Measurements from ENCODE around the gene GUF1. TPM values are rescaled to one million over a fixed set of nuclear protein-coding genes. Genes with fewer than 3 reads are reported as not detected.

The GUF1 gene
- total RNA-seq, 1 donor from 2014 or later = 22.4 TPM

DNA sequence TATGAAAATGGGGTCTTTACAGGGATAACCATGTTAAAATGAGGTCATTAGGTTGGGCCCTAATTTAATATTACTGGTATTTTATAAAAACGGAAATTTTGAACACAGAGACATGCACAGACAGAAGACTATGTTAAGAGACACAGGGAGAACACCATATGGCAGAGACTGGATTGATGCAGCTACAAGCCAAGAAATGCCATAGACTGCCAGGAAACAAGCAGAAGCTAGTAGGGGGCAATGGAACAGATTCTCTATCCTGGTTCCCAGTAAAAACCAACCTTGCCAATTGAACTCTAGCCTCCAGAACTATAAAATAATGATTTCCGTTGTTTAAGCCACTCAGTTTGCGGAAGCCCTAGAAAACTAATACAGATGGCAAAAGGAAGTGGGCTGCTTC is 6.6 kb upstream of the GUF1 start:
- TF ChIP-seq CTCF (IDR thresholded peaks at IDR 0.05; ENCODE audit: borderline replicate concordance) = no peak
- Histone ChIP-seq H3K4me3 (no peak overlapping the region), H3K9me3 (replicated peaks) (no peaks in the 10 kb centered on the region), H3K27me3 (ENCODE audit: low read depth) (no peaks in the 10 kb centered on the region), H3K27ac (replicated peaks) (no peak overlapping the region), H3K36me3 (no peaks in the 10 kb centered on the region), H3K4me1 (no peaks in the 10 kb centered on the region)
- DNase-seq = no peak
- intact Hi-C loops (cut with micrococcal nuclease) = no loop called here

- no peak for DNase-seq
- Histone ChIP-seq H3K27me3 (ENCODE audit: low read depth) (no peaks in the 10 kb centered on the region), H3K4me1 (peaks cover 22% of the 10 kb centered on the region), H3K4me3 (no peak overlapping the region), H3K27ac (replicated peaks) (no peak overlapping the region), H3K36me3 (no peaks in the 10 kb centered on the region), H3K9me3 (replicated peaks) (no peaks in the 10 kb centered on the region)
- no peak for TF ChIP-seq CTCF (IDR thresholded peaks at IDR 0.05; ENCODE audit: borderline replicate concordance)
- intact Hi-C loops (cut with micrococcal nuclease) = no loop called here
Measured at GRCh38 chr4:44674471-44674870, 3.7 kb upstream of the GUF1 start.

DNA sequence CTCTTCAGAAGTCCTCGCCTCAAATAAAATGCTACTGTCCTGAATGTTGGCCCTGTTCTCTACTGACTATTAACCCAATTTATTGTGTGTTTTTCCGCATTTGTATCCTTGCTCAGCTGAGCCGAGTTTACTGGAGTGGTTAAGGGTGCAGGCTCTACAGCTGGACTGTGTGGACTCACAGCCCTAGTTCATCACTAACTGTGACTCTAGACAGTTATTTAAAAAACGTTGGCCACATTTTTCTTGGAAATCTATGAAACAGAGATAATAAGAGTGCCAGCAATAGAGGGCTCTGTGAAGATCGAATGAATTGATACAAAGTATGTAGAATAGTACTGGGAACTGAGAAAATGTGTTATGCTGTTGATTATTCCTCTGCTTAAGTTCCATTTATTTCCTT is 2.9 kb upstream of the GUF1 start:
- no peak for TF ChIP-seq CTCF (IDR thresholded peaks at IDR 0.05; ENCODE audit: borderline replicate concordance)
- DNase-seq = no peak
- intact Hi-C loops (cut with micrococcal nuclease) = no loop called here
- Histone ChIP-seq H3K4me3 (no peak overlapping the region), H3K27me3 (ENCODE audit: low read depth) (no peaks in the 10 kb centered on the region), H3K27ac (replicated peaks) (no peak overlapping the region), H3K36me3 (no peaks in the 10 kb centered on the region), H3K4me1 (peaks cover 31% of the 10 kb centered on the region), H3K9me3 (replicated peaks) (no peaks in the 10 kb centered on the region)

DNA sequence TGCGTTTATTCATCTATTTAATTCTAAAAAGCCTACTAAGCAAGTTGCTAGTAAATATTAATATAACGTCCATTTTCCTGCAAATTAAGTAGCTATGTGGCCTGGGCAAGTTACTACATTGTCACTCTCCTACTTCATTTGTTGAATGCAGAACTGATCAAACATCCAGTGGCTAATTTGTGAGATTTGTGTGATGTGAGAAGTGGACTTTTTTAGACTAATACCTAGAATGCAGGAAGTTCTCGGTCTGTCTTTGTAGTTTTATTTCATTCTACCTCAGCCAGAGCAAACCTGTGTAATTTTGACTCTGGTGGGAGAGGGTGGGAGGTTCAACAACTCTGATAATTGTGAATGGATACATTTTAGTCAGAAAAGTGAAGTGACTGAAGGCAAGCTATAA is 840 bp downstream of the GUF1 start:
- Histone ChIP-seq H3K9me3 (replicated peaks) (no peaks in the 10 kb centered on the region), H3K4me3 (peak overlapping the region; percentile 88), H3K4me1 (peaks cover 41% of the 10 kb centered on the region), H3K27me3 (ENCODE audit: low read depth) (no peaks in the 10 kb centered on the region), H3K27ac (replicated peaks) (peak overlapping the region; percentile 90), H3K36me3 (peaks cover 33% of the 10 kb centered on the region)
- no peak for DNase-seq
- intact Hi-C loops (cut with micrococcal nuclease) = loop anchor here (2.0 kb wide), 1 partner anchor 46 kb away; no protein-coding TSS in a partner anchor
- TF ChIP-seq CTCF (IDR thresholded peaks at IDR 0.05; ENCODE audit: borderline replicate concordance) = no peak

DNA sequence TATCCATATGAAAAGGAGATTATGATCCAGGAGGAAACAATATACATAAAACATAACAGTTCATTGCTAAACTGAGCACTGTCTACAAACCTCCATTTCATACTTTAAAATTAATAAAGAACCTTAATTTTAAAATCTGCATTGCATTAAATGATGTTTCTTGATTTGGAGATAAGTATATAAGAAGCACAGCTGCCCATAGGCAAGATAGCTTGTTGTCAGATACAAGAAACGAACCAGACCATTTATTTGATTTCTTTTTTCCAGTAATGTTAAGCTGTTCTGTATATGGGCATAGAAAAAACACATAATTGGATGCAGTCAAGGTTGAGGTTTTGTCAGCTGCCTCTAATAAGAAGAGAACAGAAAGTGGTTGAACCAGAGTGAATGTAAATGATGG is 6.4 kb downstream of the GUF1 start:
- Histone ChIP-seq H3K27me3 (ENCODE audit: low read depth) (no peaks in the 10 kb centered on the region), H3K27ac (replicated peaks) (no peak overlapping the region), H3K4me3 (no peak overlapping the region), H3K4me1 (peaks cover 17% of the 10 kb centered on the region), H3K9me3 (replicated peaks) (no peaks in the 10 kb centered on the region), H3K36me3 (peaks cover 79% of the 10 kb centered on the region)
- TF ChIP-seq CTCF (IDR thresholded peaks at IDR 0.05; ENCODE audit: borderline replicate concordance) = no peak
- intact Hi-C loops (cut with micrococcal nuclease) = no loop called here
- no peak for DNase-seq

GRCh38 chr4:44700427-44700826 is 22.2 kb downstream of the GUF1 start:
- Histone ChIP-seq H3K4me1 (peaks cover 14% of the 10 kb centered on the region), H3K27ac (replicated peaks) (no peak overlapping the region), H3K4me3 (no peak overlapping the region), H3K36me3 (peaks cover 87% of the 10 kb centered on the region), H3K27me3 (ENCODE audit: low read depth) (no peaks in the 10 kb centered on the region), H3K9me3 (replicated peaks) (no peaks in the 10 kb centered on the region)
- intact Hi-C loops (cut with micrococcal nuclease) = no loop called here
- no peak for TF ChIP-seq CTCF (IDR thresholded peaks at IDR 0.05; ENCODE audit: borderline replicate concordance)
- DNase-seq = no peak

Data from left ventricle myocardium inferior (tissue), 1 donor.